Activated CD4-positive, alpha-beta T cell treated with anti-CD3 and anti-CD28 coated beads for 48 hours (primary cell): ENCODE results near the gene SNX9.
"Not testable (repeated sequence)": the region's sequence is repeated elsewhere in the genome, so short reads cannot be mapped to it uniquely, and the experiment has no call there.

Experiments
- DNase-seq: peaks from one replicate; pipeline ENCODE4 v3.0.0-alpha.2; 2020

Gene SNX9

DNA sequence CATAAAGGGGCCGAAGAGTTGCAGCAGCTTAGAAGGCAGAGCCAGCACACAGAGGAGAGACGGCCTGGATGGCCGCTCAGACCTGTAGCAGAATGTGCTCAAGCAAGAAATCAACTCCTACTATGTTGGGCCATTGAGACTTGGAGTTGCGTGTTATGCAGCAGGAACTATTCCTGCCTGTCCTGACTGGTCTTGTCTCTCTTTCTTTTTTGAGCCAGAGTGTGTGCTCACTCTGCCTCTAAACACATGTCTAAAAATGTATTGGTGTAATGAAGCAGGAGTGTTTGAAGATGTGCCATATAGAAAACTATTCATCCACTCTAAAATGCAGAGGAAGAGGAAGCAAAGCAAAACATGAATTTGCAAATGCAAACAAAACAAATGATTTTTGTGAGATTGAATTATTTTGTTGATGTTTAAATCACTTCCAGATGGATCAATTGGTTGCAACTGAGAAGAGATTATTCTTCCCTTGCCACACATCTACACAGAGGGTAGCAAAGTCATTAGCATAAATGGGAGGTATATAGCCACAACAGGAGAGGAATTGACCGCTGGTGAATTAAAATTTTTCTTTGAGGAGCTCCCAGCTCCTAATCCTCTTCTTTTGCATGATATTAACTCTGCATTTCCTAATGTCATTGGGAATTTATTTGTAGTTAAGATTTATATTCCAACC is 138.2 kb downstream of the SNX9 start:
- DNase-seq: no peak

DNA sequence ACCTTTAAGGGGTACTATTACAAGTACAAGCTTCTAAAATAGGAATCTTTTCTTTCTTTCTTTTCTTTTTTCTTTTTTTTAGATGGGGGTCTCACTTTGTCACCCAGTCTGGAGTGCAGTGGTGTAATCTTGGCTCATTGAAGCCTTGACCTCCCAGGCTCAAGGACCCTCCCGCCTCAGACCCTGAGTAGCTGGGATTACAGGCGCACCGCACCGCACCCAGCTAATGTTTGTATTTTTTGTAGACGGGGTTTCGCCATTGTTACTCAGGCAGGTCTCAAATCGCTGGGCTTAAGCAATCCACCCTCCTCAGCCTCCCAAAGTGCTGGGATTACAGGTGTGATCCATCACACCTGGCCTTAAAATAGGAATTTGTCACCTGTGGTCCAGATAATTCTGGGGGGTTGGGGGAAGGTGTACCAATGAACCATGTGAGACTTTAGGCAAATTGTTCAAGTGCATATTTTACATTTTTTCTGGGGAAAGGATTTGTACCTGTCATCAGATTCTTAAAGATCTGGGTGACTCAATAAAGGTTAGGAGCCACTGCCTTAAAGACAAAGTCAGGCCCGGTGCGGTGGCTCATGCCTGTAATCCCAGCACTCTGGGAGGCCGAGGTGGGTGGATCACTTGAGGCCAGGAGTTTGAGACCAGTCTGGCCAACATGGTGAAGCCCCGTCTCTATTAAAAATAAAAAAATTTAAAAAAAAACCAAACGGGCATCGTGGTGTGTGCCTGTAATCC is 139.0 kb downstream of the SNX9 start:
- DNase-seq: peak; percentile 39

DNA sequence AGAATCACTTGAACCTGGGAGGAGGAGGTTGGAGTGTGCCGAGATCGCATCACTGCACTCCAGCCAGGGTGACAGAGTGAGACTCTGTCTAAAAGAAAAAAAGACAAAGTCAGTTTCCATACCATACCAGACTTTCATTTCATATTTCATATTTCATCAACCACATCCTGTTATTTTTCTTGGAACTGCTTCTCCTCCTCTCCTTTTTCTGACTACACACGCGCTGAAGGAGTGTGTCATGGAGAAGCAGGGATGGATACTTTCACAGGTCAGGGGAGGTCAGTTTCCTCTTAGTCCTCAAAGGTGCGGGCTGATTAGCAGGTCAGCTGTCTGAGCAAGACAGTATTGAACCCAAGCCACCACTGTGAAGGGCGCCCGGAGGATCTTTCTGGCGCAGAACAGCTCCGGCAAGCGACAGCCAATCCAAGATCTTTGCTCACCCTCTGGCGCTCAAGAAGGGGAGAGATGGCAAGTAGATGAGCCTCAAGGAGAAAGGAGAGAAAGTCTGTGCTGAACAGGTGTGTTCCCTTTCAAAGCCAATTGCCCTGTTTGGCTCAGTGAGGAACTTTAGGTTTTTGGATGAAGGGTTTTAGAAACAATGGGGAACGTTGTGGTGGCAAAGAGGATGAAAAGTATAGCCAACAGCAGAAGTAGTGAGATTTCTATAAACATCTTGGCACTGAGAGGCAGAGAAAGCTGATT is 139.7 kb downstream of the SNX9 start:
- peak; percentile 50 for DNase-seq

DNA sequence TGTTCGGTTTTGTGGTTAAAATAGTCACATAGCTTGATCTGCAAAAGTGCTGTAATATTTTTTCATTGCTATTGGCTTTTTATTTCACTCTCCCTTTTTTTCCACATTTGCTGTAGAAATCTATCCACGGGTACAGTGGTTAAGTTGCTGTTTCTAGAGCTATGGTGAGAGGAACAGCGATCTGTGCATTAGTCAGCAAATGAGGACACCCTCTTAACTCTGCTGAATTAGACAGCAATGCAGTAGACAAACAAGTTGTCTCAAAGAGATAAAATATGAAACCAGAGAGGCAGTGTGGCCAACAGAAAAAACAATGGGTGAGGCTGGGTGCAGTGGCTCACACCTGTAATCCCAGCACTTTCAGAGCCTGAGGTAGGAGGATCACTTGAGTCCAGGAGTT is 141.1 kb downstream of the SNX9 start:
- DNase-seq: no peak

DNA sequence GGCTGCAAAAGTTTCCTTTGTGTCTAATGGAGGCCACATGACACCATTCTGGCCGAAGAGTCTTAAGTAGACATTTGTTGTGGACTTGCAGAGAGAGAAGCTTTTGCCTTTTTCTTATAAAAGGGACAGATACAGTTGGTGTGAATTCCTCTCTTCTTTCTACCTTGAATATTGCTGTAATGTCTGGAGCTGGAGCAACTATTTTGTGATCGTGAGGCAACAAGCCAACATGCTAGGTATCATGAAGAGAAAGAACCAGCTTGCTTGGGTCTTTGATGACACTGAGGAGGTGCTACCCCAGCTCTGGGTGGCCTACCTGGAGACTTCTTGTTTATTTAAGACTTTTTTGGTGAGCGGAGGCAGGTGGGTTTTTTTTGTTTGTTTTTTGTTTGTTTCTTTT is 142.3 kb downstream of the SNX9 start:
- DNase-seq: no peak

DNA sequence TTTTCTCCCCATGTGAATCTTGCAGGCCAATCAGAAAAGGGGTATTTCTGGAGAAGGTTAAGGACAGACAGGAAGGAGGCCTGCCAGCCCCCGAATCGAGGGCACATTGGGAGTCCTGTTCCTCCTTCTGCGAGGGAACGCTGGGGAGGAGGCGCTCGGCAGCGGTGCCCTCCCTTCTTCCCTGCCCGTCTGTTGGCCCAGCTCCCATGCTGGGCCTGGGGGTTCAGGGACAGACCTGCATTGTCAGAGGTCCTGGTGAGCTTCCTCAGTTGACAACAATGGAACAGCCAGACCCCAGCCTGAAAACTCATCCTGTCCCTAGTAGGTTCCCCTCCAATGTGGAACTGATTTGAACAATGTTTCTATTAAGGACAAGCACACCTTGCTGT is 143.5 kb downstream of the SNX9 start:
- no peak for DNase-seq

DNA sequence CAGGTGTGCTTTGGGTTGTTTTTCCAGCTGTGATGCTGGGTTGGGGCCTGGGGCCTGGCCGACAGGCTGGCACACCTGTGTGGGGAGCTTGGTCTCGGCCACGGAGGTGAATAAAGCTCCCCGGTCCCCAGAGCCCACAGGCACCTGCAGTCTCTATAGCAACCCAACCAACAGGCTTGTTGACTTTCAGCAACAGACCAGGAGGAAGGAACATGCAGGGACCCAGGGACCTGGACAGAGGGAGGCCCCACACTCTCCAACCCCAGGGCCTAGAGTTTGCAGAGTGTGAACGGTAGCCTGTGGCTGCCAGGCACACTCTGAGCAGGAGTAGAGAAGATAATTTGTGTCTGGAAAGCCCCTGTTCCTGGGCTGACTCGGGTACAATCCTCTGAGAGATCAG is 144.0 kb downstream of the SNX9 start:
- no peak for DNase-seq

DNA sequence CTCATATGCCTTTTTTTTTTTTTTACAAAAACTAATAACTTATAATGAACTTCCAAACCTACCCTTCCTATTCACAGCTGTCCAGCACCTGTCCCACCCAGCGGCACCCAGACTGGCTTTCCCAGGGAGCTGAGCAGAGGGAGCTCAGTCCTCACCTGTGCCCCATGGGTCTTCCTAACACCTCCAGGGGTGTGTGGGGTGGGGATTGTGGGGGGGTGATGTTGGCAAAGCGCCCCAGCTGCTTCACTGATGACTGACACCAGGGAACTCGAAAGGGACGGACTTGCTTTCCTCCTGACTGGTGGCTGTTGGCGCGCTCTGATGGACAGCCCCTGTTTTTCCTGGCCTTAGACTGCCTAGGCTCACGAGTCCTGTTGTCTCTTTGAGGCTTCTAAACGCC is 144.4 kb downstream of the SNX9 start:
- DNase-seq: no peak

DNA sequence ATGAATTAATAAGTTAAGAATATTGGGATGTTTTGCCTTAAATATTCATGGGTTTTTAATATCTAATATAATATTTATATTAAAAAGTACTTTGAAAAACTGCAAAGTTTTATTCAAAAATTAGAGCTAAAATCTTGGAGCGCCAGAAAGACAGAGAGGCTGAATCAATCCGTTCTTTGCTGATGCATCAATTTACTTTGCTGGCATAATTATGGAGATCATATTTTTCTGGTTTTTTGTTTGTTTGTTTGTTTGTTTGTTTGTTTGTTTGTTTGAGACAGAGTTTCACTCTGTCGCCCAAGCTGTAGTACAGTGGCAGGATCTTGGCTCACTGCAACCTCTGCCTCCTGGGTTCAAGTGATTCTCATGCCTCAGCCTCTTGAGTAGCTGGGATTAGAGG is 149.1 kb downstream of the SNX9 start:
- not testable (repeated sequence) for DNase-seq

DNA sequence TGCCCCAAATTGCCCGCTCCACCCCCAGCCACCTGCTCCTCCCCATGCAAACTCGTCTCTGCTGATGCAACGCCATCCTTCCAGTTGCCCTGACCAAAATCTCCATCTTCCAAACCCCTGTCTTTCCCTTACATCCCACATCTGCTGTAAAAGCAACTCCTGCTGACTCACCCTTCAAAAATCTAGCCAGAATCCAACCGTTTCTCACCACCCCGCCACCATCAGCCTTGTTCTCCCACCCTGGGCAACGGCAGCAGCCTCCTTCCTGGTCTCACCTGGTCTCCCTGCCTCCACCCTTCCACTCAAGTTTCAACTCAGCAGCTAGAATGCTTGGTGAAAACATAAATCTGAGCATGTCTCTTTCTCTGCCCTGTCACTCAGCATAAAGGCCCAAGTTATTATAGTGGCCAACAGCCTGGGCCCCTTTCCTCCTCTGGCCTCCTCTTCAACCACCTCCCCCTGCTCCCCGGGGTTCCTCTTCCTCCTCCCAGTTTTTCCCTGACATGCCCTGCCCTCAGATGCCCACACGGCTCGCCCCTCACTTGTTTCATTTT is 151.4 kb downstream of the SNX9 start:
- DNase-seq: no peak

DNA sequence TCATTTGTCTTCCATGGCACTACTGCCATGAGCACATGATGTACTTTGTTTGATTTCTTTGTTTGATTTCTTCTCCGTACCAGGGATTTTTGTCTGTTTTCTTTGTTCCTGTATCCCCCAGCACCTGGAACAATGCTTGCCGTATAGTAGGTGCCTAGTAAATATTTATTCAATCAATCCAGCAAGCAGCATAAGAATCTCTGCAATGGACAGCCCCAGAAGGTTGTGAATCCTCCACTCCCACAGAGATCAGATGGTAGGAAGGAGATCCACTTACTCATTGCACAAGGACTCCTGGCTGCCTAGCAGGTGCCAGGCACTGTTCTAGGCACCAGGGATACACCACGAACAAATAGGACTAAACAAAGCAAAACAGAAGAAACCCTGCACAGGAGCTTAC is 151.9 kb downstream of the SNX9 start:
- no peak for DNase-seq

DNA sequence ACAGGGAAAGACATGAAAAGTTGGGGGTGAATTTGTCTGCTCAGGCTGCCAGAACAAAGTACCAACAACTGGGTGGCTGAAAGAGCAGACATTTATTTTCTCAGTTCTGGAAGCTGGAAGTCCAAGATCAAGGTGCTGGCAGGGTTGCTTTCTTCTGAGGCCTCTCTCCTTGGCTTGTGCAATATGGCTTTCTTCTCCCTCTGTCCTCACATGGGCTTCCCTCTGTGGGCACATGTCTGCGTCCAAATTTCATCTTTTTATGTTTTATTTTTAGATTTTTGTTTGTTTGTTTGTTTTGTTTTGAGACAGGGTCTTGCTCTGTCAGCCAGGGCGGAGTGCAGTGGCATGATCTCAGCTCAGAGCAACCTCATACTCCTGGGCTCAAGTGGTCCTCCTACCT is 152.4 kb downstream of the SNX9 start:
- DNase-seq: no peak

DNA sequence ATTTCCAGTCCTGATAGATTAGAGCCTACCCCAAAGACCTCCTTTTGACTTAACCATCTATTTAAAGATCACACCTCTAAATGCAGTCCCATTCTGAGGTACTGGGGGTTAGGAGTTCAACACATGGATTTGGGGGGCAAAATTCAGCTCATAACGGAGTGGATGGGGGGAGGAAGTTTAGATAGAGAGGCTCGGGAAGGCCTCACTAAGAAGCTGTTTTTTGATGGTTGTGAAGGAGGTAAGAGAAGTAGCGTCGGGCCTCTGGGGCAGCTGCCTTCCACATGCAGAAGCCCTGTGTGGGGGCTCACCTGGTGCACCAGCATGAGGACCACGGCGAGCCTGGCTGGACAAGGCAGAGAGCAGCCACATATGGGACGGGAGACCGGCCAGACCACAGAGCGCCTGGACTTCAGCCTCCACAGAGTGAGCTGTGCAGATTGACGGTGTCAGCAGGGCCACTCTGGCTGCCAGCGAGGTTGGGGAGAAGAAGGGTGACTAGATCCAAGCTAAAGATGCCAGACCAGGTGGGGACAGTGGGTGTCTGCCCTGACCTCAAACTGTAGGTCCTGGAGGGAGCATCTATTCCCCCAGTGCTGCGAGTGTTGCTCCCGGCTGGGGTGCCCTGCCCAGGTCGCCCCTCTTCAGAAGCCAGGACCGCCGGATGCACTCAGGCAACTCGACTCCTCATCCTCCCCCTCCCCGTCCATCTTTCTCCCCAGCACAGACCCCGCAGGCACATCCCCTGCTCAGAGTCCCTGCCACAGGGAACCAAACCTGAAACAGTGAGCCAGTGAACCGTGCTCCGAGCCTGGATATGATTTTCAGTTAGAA is 153.5 kb downstream of the SNX9 start:
- DNase-seq: no peak

DNA sequence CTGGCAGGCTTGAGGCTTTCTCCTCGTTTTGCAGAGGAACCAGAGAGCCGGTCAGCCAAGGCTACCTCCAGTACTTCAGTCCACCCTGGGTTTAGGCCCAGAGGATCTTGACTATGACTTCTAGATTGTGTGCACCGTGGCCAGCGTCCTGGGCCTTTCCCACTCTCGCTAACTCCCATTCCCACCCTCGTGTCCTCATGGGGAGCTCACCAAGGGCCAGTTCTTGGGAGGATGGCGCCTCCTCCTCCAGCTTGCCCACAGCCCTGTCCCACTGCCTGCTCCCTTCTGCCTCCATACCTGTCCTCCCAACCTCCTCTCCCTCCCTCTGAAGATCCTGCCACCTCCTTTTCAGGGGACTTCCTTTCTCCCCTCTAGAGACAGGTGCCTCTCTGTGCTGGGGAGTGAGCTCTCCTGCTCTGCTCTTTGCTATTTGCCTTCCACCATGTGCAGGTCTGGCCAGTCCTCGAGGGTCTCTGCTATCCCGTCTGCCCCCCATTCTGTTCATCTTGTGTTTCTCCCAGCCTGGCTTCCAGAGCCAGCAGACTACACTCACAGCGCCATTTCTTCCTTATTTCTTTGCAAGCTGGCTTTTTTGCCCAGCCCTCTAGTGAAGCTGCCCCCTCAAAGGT is 154.2 kb downstream of the SNX9 start:
- DNase-seq: no peak

DNA sequence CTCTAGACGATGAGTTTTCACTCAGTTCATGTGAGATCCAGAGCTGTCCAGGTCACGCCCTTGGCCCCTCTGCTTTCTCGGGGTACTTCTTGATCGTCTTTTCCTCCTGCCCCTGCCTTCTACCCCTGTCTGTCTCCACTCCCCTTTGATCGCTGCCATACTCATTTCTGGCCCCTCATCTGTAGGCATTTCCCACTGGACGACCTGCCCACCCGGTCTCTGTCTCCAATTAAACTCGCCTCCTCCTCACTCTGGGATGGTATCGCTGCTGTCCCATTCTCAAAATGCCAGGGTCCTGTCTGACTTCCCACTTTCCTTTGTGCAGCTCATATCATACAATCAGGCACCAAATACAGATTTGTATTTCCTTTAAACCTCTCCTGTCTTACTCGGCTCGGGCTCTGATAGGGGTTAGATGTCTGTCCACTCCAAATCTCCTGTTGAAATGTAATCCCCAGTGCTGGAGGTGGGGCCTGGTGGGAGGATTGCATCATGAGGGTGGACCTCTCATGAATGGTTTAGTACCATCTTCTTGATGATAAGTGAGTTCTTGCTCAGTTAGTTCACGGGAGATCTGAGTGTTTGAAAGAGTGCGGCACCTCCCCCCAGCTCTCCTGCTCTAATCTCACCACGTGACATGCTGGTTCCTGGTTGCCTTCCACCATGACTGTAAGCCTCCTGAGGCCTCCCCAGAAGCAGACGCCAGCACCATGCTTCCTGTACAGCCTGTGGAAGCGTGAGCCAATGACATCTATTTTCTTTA is 155.2 kb downstream of the SNX9 start:
- no peak for DNase-seq

DNA sequence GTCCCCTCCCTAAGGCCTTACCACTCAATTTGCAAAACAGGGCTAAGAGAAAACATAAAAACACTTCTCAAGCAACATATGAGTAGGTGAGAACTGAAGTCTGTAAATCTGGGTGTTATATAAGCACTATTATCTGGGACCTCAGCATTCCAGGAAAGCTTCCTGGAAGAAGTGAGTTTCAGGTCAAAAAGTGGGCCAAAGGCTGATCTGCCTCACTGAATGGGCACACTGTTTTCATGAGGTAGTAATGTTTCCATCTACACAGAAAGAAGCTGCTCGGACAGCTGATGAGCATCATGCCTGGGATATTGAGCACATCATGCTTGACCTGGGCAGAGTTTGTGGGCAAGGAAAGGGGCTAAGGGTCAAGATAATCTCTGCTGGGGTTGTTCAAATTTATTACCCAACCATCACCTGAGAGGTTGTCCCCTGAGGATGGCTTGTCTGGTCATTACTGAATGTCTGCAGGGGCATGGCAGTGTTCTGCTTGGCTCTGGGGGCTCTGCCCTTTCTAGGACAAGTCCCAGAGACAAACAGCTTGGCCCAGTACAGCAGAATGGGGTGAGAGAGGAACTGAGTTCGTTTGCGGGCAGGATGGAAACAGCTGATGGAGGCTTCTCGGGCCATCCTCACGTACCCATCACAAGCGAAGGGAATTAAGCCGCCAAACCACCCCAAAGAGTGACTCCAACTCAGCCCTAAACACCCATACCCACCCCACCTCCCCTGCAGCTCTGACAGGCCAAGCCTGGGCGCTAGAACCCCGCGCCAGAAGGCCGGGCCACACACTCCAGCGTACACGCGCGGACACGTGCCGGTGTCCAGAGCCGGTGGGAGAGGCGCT is 157.5 kb downstream of the SNX9 start:
- no peak for DNase-seq

DNA sequence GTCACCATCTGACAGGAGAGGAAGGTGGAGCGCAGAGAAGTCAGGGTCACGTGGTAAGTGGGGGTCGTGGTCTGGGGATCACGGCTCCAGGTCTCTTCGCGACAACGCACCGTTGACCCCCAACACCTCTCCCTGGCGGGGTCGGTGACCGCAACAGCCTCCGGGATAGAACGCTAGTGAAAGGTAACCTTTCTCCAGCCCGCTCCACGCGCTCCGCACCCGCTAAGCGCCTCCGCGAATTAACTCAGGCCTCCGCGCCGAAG is 158.0 kb downstream of the SNX9 start:
- peak; percentile 31 for DNase-seq

DNA sequence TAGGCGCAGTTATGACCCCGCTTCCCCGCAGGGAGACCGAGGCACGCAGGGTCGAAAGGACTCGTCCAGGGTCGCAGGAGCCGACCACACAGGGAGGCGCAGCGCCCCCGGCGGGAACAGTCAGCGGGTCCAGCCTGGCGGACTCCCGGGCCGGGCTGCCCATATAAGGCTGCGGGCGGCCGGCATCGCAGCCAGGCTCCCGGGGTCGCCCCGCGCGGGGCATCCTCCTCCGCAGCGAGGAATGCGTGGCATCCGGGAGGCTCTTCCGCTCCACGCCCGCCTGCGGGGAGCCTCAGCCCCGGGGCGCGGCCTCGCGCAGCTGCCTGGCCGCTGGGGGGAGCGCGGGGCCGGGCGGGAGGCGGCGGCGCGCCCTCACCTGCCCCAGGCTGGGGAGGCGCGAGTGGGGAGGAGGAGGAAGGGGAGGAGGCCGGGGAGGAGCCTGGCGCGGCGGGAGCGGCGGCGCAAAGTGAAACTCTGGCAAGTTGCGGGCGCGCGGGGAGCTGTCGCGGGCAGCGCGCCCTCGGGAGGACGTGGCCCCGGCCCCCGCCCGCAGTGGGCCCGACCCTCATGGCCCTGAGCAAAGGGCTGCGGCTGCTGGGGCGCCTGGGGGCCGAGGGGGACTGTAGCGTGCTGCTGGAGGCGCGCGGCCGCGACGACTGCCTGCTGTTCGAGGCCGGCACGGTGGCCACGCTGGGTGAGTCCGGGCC is 158.5 kb downstream of the SNX9 start, which contains the start of gene SYNJ2:
SYNJ2 (plus strand) TSS at position 469 of the 707 bp plus-strand sequence; CDS start at position 568, 99 bp downstream.
- DNase-seq: peak; percentile 85

DNA sequence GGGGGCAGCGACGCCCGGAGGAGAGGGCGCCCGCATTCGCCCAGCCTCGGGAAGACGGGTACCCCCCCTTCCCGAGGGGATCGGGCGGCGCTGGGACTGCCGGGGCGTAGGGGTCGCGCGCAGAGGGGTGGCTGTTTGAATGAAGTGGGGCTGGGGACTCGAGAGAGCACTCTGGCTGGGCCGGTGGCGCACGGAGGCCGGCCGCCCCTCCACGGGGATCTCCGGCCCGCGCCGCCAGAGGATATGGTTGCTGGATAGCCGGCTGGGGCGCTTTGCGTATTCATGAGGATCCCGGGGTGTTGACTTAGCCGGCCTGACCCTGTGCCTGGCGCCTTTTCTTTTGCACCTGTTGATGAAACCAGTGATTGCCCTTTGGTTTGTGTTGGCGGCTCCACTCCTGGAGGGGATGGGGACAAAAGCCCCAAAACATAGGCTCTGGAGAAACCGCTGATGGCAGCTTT is 159.1 kb downstream of the SNX9 start:
- peak; percentile 49 for DNase-seq
